GM08714 (cell line): ENCODE measurements around the gene RAG2.

Experiments used
- H3K4me3 ChIP-seq: fragments of 200-500 bp; sonication (Bioruptor generic); 2 replicates; pipeline ENCODE4 v1.5.1; 2014; ENCODE audit warnings: mild to moderate bottlenecking, low read length, inconsistent platforms
- ZNF274 ChIP-seq: IDR thresholded peaks from 2 replicates; pipeline ENCODE4 v1.6.1; 2012; ENCODE audit warnings: mild to moderate bottlenecking, low read depth, low read length

RAG2 gene

DNA sequence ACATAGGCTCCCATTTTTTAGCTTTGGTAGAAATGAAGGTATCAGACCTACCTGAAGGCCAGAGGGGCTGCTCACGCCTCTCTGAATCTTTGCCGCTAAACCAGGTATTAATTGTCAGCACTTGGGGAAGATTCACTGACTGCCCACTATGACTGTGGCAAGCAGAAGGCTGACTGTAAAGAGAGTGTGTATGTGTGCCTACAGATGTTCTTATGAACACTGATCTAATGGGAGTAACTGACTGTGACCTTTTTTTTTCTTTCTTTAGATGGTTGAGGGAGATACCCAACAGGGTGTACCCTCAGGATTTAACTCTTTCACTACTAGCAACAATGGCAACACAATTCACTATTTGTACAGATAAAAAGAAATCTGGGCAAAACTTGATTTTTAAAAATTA, at the start of gene RAG2:
Gene RAG2, minus strand, starts transcription at position 186 of the 400 bp plus-strand sequence. CDS start 4,068 bp downstream, outside the sequence.
- TF ChIP-seq ZNF274 = no peak
- no peak within 1 kb of the TSS for H3K4me3 ChIP-seq

DNA sequence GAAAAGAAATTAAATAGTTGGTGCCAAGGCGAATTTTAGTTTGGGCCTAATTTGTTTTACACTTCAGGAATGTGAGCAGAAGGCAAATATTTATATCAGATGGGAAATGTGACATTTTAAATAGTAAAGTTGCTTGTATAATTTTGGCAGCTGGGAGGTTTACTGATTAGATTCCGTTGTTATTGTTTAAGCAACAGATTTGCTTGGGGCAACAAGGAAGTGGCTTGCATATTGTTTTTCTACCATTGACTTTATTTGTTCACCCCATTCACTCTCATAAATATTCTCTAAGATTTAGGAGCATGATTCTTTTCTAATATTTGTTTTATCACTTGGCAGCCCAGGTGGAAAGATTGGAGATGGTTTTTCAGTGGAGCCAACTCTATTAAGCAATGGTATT, 40.5 kb upstream of the RAG2 start:
- no peak overlapping the region for H3K4me3 ChIP-seq
- TF ChIP-seq ZNF274 = no peak

DNA sequence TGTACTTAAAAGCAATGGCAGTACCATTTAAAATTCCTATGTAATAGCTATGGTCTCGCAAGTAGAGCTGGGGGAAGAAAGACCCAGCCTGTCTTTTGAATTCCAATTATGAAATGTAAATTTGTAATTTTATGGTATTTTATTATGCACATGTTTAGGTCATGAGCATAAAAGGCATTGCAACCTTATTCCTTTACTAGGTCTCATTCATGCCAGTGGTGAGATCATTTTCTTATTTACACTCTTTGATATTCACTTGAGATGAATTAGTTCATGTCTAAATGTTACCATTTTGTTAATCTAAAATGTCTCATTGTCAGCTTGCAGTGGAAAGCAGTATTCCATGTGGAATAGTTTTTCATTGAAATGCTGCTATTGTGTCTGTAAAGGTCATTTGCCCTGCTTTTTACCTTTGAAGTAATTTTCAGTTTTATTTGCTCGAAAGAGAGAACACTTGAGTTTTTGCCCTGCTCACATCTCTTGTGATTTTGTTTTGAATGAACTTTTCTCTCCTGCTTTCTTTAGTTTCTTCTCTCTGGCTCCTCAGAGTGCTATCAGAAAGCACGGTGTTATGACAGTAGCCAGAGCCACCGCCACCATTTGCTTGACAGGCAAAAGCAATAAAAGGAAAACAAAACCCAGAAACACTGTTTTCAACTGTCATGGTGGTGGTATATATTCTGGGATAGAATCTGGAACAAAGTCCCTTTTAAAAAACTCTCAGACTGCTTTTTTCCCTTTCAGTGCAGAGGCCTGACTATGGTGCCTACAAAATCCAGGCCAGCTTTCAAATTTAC, 37.2 kb upstream of the RAG2 start:
- TF ChIP-seq ZNF274 = no peak
- no peak overlapping the region for H3K4me3 ChIP-seq

DNA sequence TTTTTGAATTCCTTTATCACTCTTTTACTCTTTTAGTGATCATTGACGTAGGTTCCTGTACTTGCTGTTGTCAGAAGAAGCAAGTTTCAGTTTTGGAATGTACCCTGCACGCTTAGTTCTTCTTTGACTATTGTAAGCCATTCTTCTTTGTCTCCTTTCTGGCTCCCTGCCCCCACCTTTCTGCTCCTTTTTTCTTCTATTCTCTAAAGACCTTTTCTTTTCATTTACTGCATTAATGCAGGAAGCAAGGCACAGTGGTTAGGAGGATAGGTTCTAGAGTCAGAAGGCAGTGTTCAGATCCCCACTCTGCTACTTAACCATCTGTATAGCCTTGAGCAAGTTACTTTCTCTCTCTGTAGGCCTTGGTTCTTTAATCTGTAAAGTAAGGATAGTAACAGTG, 33.7 kb upstream of the RAG2 start:
- H3K4me3 ChIP-seq = no peak overlapping the region

DNA sequence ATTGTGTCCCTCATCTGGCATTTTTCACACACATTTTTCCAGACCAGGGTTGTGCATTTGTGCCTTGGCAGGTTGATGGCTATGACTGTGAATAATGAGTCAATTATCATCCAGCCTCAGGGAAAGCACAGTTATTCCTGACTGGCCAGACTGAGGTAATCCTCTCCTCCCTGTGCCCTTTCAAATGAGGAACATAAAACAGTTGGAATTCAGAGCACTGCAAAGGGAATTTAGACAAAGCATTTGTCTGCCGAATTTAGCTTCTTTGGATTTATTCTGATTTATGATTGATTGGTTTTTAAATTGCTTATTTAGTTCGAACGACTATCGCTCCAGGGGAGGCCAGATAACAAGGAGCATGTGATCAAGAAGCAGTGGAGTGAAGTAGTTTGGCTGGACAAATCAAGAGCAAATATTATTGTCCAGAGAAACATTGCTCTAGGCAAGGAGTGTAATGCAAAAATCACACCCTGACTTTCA, 30.8 kb upstream of the RAG2 start:
- no peak overlapping the region for H3K4me3 ChIP-seq
- TF ChIP-seq ZNF274 = no peak

More for the DNA sequence above, 33.7 kb upstream of the RAG2 start:
- no peak for TF ChIP-seq ZNF274

DNA sequence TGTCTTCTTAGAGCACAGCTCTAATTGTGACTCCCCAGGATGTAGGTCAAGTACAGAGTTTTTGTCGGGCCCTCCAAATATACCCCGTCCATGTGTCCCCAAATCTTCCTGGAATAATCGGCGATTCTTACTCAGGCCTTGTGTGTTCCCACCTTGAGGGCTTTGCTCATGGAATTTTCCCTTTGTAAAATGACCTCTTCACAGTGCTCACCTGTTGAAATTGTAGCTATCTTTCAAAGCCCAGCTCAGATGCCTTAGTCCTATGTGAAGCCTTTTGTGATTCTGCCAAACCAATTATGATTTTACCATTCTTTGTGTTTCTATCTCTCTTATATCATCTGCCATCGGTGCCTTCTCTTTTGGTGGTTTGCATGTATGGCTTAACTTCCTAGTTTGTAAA, 30.1 kb upstream of the RAG2 start:
- no peak overlapping the region for H3K4me3 ChIP-seq
- TF ChIP-seq ZNF274 = no peak

DNA sequence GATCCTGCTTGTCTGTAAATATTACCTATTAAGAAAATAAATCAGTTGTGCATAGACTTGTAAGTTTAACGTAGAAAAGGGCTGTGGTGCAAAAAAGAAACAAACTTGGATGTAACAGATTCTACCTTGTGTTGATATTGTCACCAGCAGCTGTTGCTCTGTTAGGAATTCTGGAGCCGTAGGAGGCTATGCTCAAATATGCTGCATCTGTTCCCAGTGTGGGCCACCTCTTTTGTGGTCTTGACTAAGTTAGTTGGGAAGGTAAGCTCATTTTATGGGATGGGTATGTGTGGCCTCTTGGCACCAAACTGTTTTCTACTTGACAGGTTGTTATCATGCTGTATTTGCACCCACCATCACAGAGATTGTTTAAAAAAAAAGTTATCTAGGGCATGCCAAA, 29.4 kb upstream of the RAG2 start:
- no peak overlapping the region for H3K4me3 ChIP-seq
- TF ChIP-seq ZNF274 = no peak

DNA sequence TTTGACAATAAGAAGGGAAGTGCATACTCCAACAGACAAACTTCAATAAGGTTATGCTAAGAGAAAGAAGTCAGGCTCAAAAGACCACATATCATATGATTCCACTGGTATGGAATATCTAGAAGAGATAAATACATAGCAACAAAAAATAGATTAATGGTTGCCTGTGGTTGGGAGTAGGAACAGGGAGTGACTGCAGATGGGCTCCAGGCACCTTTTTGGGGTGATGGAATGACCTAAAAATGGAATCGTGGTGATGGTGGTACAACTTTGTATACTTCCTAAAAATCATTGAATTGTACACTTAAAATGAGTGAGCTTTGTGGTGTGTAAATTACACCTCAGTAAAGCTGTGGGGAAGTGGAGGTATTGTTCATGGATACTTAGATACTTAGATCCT, 29.0 kb upstream of the RAG2 start:
- no peak overlapping the region for H3K4me3 ChIP-seq
- TF ChIP-seq ZNF274 = no peak

DNA sequence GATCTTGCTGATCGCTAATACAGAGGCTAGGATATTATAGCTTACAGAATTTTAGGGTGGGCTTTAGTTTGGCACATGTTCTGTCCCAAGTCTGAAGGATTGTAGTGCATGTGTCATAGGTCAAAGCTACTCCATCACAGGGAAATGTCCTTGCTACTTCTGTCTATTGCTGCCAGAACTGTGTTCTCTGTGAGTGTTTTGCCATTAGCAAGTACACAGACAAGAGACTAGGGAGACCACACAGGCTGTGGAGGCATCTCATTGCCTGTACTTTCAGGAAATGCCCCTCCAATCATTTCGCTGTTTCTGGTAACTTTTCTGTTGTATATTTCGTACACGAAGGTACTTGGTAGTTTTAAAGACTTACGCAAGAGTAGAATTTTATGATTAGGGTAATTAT, 25.5 kb upstream of the RAG2 start:
- H3K4me3 ChIP-seq = no peak overlapping the region
- no peak for TF ChIP-seq ZNF274

DNA sequence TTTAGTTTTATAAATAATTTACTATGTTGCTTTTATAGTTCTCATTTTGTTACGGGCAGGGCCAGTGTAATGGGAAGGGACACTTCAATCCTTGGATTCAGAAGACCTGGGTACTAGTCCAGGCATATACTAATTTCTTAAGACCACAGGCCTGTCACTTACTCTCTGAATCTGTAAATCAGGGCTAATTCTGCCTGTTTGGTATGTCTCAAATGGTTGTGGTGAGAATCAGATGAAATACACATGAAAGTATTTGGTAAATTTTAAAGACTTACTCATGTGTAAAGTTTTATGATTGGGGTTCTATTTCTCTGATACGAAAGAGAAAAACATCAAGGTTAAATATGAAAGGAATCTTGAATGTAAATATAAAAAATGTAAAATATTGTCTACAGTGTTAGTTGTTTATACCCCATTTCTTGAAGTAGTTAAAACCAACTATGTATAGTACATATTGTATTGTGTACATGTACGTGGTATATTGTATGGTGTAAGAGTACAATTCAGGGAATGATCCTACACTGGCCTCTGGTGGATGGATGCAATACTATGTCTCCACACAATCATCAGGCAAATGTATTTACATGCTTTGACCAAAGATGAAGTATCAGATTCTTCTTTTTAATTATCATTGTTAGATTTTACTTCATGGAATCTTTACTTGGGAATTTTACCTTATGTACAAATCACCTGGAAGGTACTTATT, 24.5 kb upstream of the RAG2 start:
- no peak overlapping the region for H3K4me3 ChIP-seq
- no peak for TF ChIP-seq ZNF274

DNA sequence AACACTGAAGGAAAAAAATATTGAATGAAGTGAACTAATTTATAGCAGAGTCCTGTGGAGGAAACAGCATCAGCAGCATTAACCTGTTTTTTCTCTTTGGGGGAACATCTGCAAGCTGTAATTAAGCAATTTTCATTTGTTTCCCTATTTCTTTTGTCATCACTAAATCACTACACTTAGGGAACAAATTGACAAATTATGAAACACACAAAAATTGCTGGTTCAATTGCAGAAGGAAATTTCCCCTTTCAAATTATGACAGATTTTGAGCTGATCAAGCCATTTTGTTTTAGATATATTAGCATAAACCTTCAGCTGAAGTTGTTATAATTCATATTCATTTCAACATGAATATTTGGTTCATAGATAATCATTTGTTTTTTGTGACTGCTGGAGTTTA, 22.2 kb upstream of the RAG2 start:
- TF ChIP-seq ZNF274 = no peak
- no peak overlapping the region for H3K4me3 ChIP-seq

DNA sequence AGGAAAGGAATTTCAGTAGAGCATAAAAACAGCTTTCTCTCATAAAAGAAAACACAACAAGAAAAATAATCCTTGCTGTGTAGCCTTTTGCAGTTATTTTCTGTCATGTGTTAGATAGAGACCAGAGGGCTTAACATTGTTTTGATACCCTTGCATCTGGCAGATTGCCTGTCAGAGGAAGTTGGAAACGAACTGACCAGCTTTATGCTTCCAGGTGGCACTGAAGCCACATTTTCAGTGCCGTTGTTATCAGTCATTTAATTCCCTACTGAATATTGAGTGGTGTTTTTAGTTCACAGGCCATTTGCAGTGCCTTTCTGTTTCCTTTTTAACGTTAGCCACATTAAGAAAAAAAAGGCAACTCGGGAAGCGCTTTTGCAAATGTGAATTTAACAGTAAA, 21.5 kb upstream of the RAG2 start:
- no peak overlapping the region for H3K4me3 ChIP-seq
- no peak for TF ChIP-seq ZNF274

DNA sequence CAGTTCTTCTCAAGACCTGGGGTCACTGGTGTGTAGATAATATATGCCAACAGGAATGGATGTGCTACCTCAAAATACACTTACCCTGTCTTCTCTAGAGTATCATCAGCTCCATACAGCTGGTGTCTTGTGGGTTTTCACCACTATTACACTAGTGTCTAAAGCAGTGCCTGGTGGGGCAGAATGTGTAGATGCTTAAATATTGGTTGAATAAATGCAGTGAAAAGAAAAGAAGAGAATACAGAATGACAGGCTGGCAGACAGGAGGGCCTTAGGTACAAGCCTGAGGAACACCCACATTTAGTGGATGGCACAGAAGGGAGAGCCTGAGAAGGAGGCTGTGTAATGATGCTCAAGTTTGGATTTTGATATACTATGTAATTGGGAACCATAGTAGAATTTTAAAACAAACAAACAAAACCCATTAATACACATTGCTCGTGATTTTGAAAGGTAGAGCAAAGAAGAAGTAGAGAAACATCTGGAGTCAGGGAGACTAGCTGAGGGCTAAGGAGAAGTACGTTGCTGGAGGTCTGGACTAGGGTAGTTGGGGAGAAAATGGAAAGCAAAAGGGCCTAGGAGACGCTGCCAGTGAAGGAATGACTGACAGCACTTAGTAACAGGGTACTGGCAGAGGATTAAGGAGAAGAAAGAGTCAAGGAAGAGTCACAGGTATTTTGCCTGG, 20.5 kb upstream of the RAG2 start:
- TF ChIP-seq ZNF274 = no peak
- peak overlapping the region; percentile 28; the same call in 1 of the 2 replicates for H3K4me3 ChIP-seq

DNA sequence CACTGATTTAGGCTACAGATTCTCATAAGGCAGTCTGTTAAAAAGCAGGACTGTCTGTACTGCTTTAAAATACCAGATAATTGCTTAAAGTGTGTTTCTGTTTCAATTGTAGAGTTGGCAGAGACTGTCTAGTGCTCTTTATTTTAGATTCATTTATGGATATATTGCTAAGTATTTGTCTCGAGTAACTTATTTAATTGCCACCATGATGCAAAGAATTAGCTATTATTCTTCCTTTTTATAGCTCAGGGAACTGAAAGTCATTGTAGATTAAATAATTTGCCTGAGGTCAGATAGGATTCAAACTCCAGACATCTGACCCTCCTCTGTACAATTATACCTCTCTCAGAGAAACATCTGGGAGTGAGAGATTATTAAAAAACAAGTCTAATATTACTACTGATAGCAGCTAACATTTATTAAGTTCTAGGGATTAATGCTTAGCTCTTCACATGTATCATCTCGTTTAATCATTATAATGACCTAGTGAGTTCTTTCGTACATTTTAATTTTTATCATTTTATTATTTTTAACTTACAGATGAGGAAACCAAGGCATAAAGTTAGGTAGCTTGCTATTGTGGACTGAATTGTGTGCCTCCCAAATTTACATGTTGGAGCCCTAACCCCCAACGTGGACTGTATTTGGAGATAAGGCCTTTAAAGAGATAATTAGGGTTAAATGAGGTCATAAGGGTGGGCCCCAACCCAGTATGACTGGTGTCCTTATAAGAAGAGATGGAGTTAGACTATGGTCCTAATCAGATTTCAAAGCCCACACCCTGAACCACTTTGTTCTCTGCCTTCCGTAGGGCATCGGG, 19.7 kb upstream of the RAG2 start:
- no peak overlapping the region for H3K4me3 ChIP-seq
- TF ChIP-seq ZNF274 = no peak

DNA sequence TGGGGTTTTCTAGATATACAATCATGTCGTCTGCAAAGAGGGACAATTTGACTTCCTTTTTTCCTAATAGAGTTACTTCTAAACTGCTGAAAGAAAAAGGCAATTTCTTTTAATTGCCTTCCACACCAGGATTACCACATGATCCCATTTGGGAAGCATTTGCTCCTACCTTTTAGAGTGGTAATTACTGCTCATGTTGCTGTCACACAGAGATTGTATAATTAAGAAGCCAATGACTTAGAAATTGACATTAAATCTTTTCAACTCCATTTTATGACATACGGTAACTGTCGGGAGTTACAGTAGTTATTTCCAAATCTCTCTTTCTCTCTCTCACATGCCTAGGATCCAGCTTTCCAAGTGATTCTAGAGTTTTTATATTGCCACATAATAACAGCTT, 17.8 kb upstream of the RAG2 start:
- TF ChIP-seq ZNF274 = no peak
- H3K4me3 ChIP-seq = no peak overlapping the region
